Lung (tissue), 12 donors: Measurements from ENCODE around the gene PAF1. TPM values are rescaled to one million over a fixed set of nuclear protein-coding genes. Genes with fewer than 3 reads are reported as not detected.

Experiments used
- ATAC-seq: fragments of 200-7000 bp; cut with Tn5 transposase; one replicate; pipeline ENCODE4 v1.9.1; 2020; ENCODE audit warnings: moderate number of reproducible peaks; ENCODE audit not compliant: insufficient read depth, low FRiP score
- DNase-seq, 3 donors: peaks; one replicate each; pipeline ENCODE4 v3.0.0-alpha.2; 2013 to 2017
- H3K27ac ChIP-seq, 2 donors: one replicate each; pipeline ENCODE4 v1.5.1; 2013; ENCODE audit warnings: mild to moderate bottlenecking in 2 of 2, moderate library complexity in 2 of 2, control low read depth in 1 of 2, inconsistent platforms in 1 of 2, low read depth in 1 of 2, low read length in 1 of 2
- H3K27me3 ChIP-seq, 3 donors: one replicate each; pipeline ENCODE4 v1.5.1; 2013; ENCODE audit warnings: low read length in 2 of 3; ENCODE audit not compliant: control insufficient read depth in 3 of 3, insufficient read depth in 3 of 3
- H3K36me3 ChIP-seq, 4 donors: one replicate each; pipeline ENCODE4 v1.5.1; 2013; ENCODE audit warnings: low read length in 4 of 4, mild to moderate bottlenecking in 1 of 4, moderate library complexity in 1 of 4; ENCODE audit not compliant: control insufficient read depth in 4 of 4, insufficient read depth in 4 of 4
- H3K4me1 ChIP-seq, 5 donors: one replicate each; pipeline ENCODE4 v1.5.1; 2013; ENCODE audit warnings: low read length in 5 of 5, mild to moderate bottlenecking in 2 of 5, moderate library complexity in 1 of 5; ENCODE audit not compliant: control insufficient read depth in 5 of 5, insufficient read depth in 5 of 5
- H3K4me3 ChIP-seq: one replicate; pipeline ENCODE4 v1.5.1; 2013; ENCODE audit warnings: mild to moderate bottlenecking, control low read depth, moderate library complexity
- H3K9ac ChIP-seq, 2 donors: one replicate each; pipeline ENCODE4 v1.5.1; 2013; ENCODE audit warnings: low read length in 2 of 2, control low read depth in 1 of 2; ENCODE audit not compliant: insufficient read depth in 1 of 2
- H3K9me3 ChIP-seq, 4 donors: one replicate each; pipeline ENCODE4 v1.5.1; 2013; ENCODE audit warnings: low read length in 3 of 4, mild to moderate bottlenecking in 1 of 4, moderate library complexity in 1 of 4; ENCODE audit not compliant: control insufficient read depth in 4 of 4, insufficient read depth in 3 of 4
- WGBS, 2 donors: extraction: QIAGEN DNeasy Blood & Tissue Kit; methylation state at CpG; one replicate each; pipeline ENCODE4 v1.1.7; 2013; 5-methylcytosine and 5-hydroxymethylcytosine counted together
- polyA plus RNA-seq, 2 donors: library from polyadenylated mRNA; stranded (reverse); fragments of 200-250 nt; gene quantifications; one replicate each; pipeline ENCODE4 v1.2.1, GENCODE V29; 2013
- total RNA-seq, 2 donors: library from RNA; depleted of rRNA in 1 of 2; stranded (reverse); fragments of >200 nt in 1 of 2; gene quantifications; one replicate each; pipeline ENCODE4 v1.2.1, GENCODE V29; 2014 to 2021
- TF ChIP-seq, protein P1 (sequence below): IDR thresholded peaks from 2 replicates; pipeline ENCODE4 v1.5.1; 2012; ENCODE audit warnings: mild to moderate bottlenecking; ENCODE audit errors: control extremely low read depth, extremely low read depth
- donor health status: control.
- donor health status: control.
- donor health status: Bipolar disorder and iron deficiency.
- donor health status: healthy.
- donor health status: DM: yes; HTN: yes; CAD: no.

Gene PAF1
- total and polyA plus RNA-seq, 4 donors, result 24.8 to 41.8 (median 34.0) TPM

DNA sequence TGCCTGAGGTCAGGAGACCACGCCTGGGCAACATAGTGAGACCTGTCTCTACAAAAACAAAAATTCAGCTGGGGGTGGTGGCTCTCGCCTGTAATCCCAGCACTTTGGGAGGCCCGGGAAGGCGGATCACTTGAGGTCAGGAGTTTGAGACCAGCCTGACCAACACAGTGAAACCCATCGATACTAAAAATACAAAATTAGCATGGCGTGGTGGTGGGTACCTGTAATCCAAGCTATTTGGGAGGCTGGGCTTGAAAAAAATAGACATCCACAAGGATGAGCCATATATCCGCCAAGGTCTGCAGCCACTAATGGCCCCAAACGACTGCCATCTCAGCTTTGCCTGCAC is 41.7 kb upstream of the PAF1 start:
- no peaks in the 10 kb centered on the region for H3K27me3 ChIP-seq
- peaks cover 18 to 26% (median 20%) of the 10 kb centered on the region in 4 donors for H3K36me3 ChIP-seq
- H3K4me3 ChIP-seq, result no peak overlapping the region
- ATAC-seq (no peak), DNase-seq (no peak)
- 86 to 96% methylated on average over 8 of the region's 8 CpGs for WGBS, 2 donors
- no peak overlapping the region for H3K27ac ChIP-seq
- no peaks in the 10 kb centered on the region for H3K9me3 ChIP-seq
- H3K4me1 ChIP-seq, result peaks cover 11 to 32% (median 15%) of the 10 kb centered on the region in 5 donors
- no peak overlapping the region for H3K9ac ChIP-seq
- TF ChIP-seq, protein P1, sequence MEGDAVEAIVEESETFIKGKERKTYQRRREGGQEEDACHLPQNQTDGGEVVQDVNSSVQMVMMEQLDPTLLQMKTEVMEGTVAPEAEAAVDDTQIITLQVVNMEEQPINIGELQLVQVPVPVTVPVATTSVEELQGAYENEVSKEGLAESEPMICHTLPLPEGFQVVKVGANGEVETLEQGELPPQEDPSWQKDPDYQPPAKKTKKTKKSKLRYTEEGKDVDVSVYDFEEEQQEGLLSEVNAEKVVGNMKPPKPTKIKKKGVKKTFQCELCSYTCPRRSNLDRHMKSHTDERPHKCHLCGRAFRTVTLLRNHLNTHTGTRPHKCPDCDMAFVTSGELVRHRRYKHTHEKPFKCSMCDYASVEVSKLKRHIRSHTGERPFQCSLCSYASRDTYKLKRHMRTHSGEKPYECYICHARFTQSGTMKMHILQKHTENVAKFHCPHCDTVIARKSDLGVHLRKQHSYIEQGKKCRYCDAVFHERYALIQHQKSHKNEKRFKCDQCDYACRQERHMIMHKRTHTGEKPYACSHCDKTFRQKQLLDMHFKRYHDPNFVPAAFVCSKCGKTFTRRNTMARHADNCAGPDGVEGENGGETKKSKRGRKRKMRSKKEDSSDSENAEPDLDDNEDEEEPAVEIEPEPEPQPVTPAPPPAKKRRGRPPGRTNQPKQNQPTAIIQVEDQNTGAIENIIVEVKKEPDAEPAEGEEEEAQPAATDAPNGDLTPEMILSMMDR, result no peak

DNA sequence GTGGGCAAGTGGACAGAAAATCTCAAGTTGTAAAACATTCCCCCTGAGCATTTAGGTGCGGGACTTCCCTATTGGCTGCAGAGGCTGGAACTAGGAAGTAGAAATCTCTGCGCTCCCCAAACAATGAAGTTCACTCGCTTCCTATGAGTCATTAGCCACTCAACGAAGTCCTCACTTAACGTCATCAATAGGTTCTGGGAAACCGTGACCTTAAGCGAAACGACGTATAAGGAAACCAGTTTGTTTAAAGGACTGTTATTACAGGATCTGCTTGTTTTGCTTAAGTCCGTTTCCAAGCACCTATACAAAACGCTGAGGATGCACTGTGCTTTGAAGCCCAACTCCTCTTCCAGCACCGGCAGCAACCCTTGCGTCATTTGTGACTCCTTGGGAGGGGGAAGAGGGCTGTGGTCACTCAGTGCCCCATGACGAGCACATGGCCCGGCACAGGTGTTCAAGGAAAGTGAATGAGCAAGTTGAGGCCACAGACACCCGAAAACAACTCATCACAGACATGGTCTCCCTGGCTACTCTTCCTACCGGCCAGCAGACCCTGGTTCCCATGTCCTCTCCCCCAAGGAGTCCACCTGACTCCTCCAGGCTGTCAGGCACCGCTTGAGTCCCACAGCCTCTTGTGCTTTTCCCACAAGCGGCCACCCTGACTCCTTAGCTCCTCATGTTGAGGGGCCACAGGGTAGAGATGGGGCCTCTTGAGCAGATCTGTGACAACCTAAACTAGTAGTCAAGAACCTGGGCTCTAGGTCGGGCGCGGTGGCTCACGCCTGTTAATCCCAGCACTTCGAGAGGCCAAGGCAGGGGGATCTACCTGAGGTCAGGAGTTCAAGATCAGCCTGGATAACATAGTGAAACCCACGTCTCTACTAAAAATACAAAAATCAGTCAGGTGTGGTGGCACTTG is 40.0 kb upstream of the PAF1 start:
- 44 to 50% methylated on average over 25 of the region's 25 CpGs for whole genome bisulfite sequencing, 2 donors
- no peaks in the 10 kb centered on the region for H3K27me3 ChIP-seq
- TF ChIP-seq, protein P1, result no peak
- peaks cover 18 to 26% (median 20%) of the 10 kb centered on the region in 4 donors for H3K36me3 ChIP-seq
- peak overlapping the region; percentile 46 to 96 for H3K27ac ChIP-seq
- no peaks in the 10 kb centered on the region for H3K9me3 ChIP-seq
- ATAC-seq (peak; percentile 60), DNase-seq (peak in 2 of 3 donors; percentile 54 to 63)
- no peak overlapping the region for H3K4me3 ChIP-seq
- H3K9ac ChIP-seq, result no peak overlapping the region
- peaks cover 10 to 26% (median 15%) of the 10 kb centered on the region in 5 donors for H3K4me1 ChIP-seq

DNA sequence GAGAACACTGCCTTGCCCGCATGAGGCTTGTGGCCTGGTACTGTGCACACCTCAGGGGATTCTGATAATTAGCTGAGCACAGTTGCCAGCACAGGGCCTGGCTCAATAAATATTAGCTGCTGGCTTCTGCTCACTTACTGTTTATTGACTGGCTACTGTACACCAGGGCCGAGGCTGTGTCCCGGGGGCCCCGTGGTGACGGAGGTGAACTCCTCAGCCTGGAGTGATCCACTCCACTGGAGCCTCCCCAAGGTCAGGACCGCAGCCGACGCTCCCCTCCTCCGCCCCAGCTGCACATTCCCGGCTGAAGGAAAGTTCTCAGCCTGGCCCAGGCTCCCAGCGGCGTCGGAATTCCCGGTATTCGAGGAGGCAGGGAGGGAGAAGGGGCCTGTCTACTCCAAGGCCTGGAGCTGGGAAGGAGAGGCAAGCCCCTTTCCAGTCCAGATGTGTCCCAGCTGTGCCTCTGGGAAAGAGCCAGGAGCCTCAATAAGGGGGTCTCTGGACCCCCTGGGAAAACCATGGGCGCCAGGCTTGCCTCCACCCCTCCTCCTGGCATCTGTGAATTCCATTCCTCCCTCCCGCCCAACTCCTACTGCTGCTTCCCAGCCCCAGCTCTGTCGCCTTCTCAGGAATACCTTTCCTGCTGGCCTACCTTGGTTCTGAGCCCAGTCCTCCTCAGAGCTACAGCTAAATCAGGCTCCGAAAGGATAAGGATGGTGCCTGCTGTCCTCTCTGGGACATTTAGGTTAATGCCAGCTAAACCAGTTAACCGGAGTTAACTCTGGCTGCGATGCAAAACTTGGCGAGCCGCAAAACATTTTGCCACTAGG is 37.6 kb upstream of the PAF1 start:
- peak; percentile 90 to 95 (median 94) for DNase-seq
- TF ChIP-seq, protein P1, result no peak
- no peak overlapping the region for H3K4me3 ChIP-seq

More for the DNA sequence above, 37.6 kb upstream of the PAF1 start:
- Histone ChIP-seq H3K27ac (peak overlapping the region; percentile 50 to 88), H3K9me3 (no peaks in the 10 kb centered on the region), H3K9ac (peak overlapping the region in 1 of 2 donors; percentile 70), H3K36me3 (peaks cover 14 to 23% (median 15%) of the 10 kb centered on the region in 4 donors), H3K4me1 (peaks cover 0 to 13% (median 7%) of the 10 kb centered on the region in 5 donors), H3K27me3 (no peaks in the 10 kb centered on the region)
- WGBS, 2 donors, result 34 to 36% methylated on average over 22 to 23 of the region's 23 CpGs
- peak; percentile 16 for ATAC-seq
